ENCODE results near the gene CTDP1. TPM values are rescaled to one million over a fixed set of nuclear protein-coding genes. Genes with fewer than 3 reads are reported as not detected.

The CTDP1 gene
- total RNA-seq = 10 to 100 TPM in 1 of 2 donors, 1 to 10 TPM in 1; 8.8 to 21.8 TPM

GRCh38 chr18:79679552-79680099, at the start of gene CTDP1:
Gene CTDP1 (plus strand): TSS chr18:79679803. CDS start chr18:79679948, 145 bp downstream.
- ATAC-seq (peak; percentile 82), DNase-seq (peak; percentile 93 to 95 (median 94))
- Histone ChIP-seq H3K36me3 (replicated peaks in 1 of 2; ENCODE audit: insufficient read depth in 1 of 2, low read depth in 2 of 2) (no peaks in the 10 kb centered on the region), H3K27me3 (no peaks in the 10 kb centered on the region), H3K4me1 (peaks cover 47% of the 10 kb centered on the region), H3K9me3 (no peaks in the 10 kb centered on the region), H3K27ac (peak within 1 kb of the TSS; percentile 92 to 99 (median 94)), H3K4me3 (peak within 1 kb of the TSS; percentile 72 to 83)
- 0% methylated on average over 80 of the region's 88 CpGs; no CpG with 5 or more reads in 1 of the 2 donors for WGBS, 2 donors
- intact Hi-C loops (cut with DNase I) = no loop called here
- TF ChIP-seq POLR2A (IDR thresholded peaks at IDR 0.05) (peak in 1 of 3 donors; percentile 58), CTCF (IDR thresholded peaks at IDR 0.05) (peak in 3 of 7 experiments; percentile 6 to 30 (median 10))

GRCh38 chr18:79630281-79631095, 49.1 kb upstream of the CTDP1 start:
- TF ChIP-seq POLR2A (IDR thresholded peaks at IDR 0.05) (no peak), CTCF (IDR thresholded peaks at IDR 0.05) (no peak)
- no peak overlapping the region for H3K27ac ChIP-seq
- ATAC-seq (no peak), DNase-seq (no peak)
- no peaks in the 10 kb centered on the region for H3K36me3 ChIP-seq (replicated peaks in 1 of 2; ENCODE audit: insufficient read depth in 1 of 2, low read depth in 2 of 2)
- no peaks in the 10 kb centered on the region for H3K27me3 ChIP-seq
- no peak overlapping the region for H3K4me3 ChIP-seq
- H3K9me3 ChIP-seq = no peaks in the 10 kb centered on the region
- intact Hi-C loops (cut with DNase I) = no loop called here
- no peaks in the 10 kb centered on the region for H3K4me1 ChIP-seq
- WGBS, 2 donors = 77 to 79% methylated on average over 35 to 36 of the region's 36 CpGs

- Histone ChIP-seq H3K4me3 (no peak overlapping the region), H3K9me3 (no peaks in the 10 kb centered on the region), H3K27me3 (no peaks in the 10 kb centered on the region), H3K36me3 (replicated peaks in 1 of 2; ENCODE audit: insufficient read depth in 1 of 2, low read depth in 2 of 2) (no peaks in the 10 kb centered on the region), H3K4me1 (no peaks in the 10 kb centered on the region), H3K27ac (no peak overlapping the region)
- DNase-seq (no peak), ATAC-seq (no peak)
- TF ChIP-seq POLR2A (IDR thresholded peaks at IDR 0.05) = no peak
- TF ChIP-seq CTCF (IDR thresholded peaks at IDR 0.05) = no peak
- 77 to 81% methylated on average over 16 to 20 of the region's 21 CpGs for WGBS, 2 donors
- intact Hi-C loops (cut with DNase I) = no loop called here
These were observed 48.5 kb upstream of the CTDP1 start for GRCh38 chr18:79631096-79631507.

GRCh38 chr18:79631761-79632446, 47.7 kb upstream of the CTDP1 start:
- ATAC-seq (no peak), DNase-seq (no peak)
- H3K9me3 ChIP-seq = no peaks in the 10 kb centered on the region
- H3K36me3 ChIP-seq (replicated peaks in 1 of 2; ENCODE audit: insufficient read depth in 1 of 2, low read depth in 2 of 2) = no peaks in the 10 kb centered on the region
- H3K4me1 ChIP-seq = no peaks in the 10 kb centered on the region
- WGBS, 2 donors = 75 to 78% methylated on average over 8 to 10 of the region's 12 CpGs
- no peak overlapping the region for H3K4me3 ChIP-seq
- H3K27me3 ChIP-seq = no peaks in the 10 kb centered on the region
- TF ChIP-seq POLR2A (IDR thresholded peaks at IDR 0.05) (no peak), CTCF (IDR thresholded peaks at IDR 0.05) (no peak)
- H3K27ac ChIP-seq = no peak overlapping the region
- intact Hi-C loops (cut with DNase I) = no loop called here

Measured in body of pancreas (tissue), 4 donors.